ENCODE results near the gene PECR. TPM values are rescaled to one million over a fixed set of nuclear protein-coding genes. Genes with fewer than 3 reads are reported as not detected.
A peak's percentile ranks its signal among the peaks of the same experiment; 100 is the strongest.

Gene PECR
- total and polyA plus RNA-seq, 2 of the 13 experiments (the other 11 are each of a cell fraction or from before 2014, with no cell fraction given), result 151 to 153 TPM

- TF ChIP-seq ZBTB2 (CRISPR knock-in tag; IDR thresholded peaks at IDR 0.05; ENCODE audit: low read depth) (no peak), MLX (CRISPR knock-in tag; IDR thresholded peaks at IDR 0.05) (no peak; the same call in 1 of the 2 replicates), MIXL1 (CRISPR knock-in tag; IDR thresholded peaks at IDR 0.05) (peak; percentile 51; the same call in 1 of the 2 replicates), GLI4 (CRISPR knock-in tag; IDR thresholded peaks at IDR 0.05; ENCODE audit: borderline replicate concordance) (no peak), NFIC (IDR thresholded peaks at IDR 0.05; ENCODE audit: low read length) (peak; percentile 36; the same call in 1 of the 2 replicates), HNF1B (CRISPR knock-in tag; IDR thresholded peaks at IDR 0.05) (peak; percentile 44; the same call in 1 of the 2 replicates), ZNF710 (CRISPR knock-in tag; IDR thresholded peaks at IDR 0.05; ENCODE audit: borderline replicate concordance) (no peak), ZNF136 (CRISPR knock-in tag; IDR thresholded peaks at IDR 0.05; ENCODE audit: low read depth) (no peak), SIX4 (CRISPR knock-in tag; IDR thresholded peaks at IDR 0.05) (no peak), BRCA1 (CRISPR knock-in tag; IDR thresholded peaks at IDR 0.05) (no peak), RXRB (CRISPR knock-in tag; IDR thresholded peaks at IDR 0.05; ENCODE audit: borderline replicate concordance) (no peak), ZBTB42 (CRISPR knock-in tag; IDR thresholded peaks at IDR 0.05) (no peak), NR2F1 (CRISPR knock-in tag; IDR thresholded peaks at IDR 0.05) (0 out of 4 replicates have a peak, but pooled peaks of 1 of the 2 experiments have one; percentile 53), ZNF17 (CRISPR knock-in tag; IDR thresholded peaks at IDR 0.05) (no peak), ZNF138 (CRISPR knock-in tag; IDR thresholded peaks at IDR 0.05; ENCODE audit: low read depth) (no peak), ZFP91 (CRISPR knock-in tag; IDR thresholded peaks at IDR 0.05; ENCODE audit: borderline replicate concordance) (no peak), KDM2A (CRISPR knock-in tag; IDR thresholded peaks at IDR 0.05; ENCODE audit: borderline replicate concordance, low read depth) (peak; percentile 63; the same call in 1 of the 2 replicates), MTA3 (CRISPR knock-in tag; IDR thresholded peaks at IDR 0.05) (no peak), MAFG (CRISPR knock-in tag; IDR thresholded peaks at IDR 0.05) (no peak), SP1 (IDR thresholded peaks at IDR 0.05) (no peak), SP1 (CRISPR knock-in tag; IDR thresholded peaks at IDR 0.05) (no peak)
These were observed 33.3 kb upstream of the PECR start (continued) for GRCh38 chr2:216114714-216115531.
